ENCODE data around the gene HPX.

DNA sequence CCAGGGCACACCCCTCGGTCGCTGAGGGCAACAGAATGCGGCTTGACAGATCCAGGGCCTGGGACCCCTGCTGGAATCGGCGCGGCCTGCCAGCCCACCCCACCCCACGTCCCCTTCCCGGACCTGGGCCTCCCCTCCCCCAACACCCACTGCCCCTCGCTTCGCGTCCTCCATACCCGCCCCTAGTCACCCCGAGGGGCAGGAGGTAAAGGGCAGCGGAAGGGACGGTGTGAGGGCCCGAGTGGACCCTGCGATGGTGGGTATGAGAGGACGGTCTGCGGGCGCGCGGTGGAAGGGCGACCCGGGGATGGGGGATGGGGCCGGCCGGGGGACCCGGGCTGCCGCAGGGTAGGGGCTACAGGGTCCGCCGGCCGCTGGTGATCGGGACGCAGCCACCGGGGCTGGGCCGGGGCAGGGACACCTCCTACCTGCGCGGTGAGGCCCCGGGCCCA is 22.2 kb downstream of the HPX start:
- TF ChIP-seq, protein P1, sequence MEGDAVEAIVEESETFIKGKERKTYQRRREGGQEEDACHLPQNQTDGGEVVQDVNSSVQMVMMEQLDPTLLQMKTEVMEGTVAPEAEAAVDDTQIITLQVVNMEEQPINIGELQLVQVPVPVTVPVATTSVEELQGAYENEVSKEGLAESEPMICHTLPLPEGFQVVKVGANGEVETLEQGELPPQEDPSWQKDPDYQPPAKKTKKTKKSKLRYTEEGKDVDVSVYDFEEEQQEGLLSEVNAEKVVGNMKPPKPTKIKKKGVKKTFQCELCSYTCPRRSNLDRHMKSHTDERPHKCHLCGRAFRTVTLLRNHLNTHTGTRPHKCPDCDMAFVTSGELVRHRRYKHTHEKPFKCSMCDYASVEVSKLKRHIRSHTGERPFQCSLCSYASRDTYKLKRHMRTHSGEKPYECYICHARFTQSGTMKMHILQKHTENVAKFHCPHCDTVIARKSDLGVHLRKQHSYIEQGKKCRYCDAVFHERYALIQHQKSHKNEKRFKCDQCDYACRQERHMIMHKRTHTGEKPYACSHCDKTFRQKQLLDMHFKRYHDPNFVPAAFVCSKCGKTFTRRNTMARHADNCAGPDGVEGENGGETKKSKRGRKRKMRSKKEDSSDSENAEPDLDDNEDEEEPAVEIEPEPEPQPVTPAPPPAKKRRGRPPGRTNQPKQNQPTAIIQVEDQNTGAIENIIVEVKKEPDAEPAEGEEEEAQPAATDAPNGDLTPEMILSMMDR (IDR thresholded peaks at IDR 0.05), result no peak
- TF ChIP-seq EZH2phosphoT487 (IDR thresholded peaks at IDR 0.05) (no peak), EZH2 (IDR thresholded peaks at IDR 0.05) (no peak)

Measured in neural progenitor cell (in vitro differentiated cells).